ENCODE measurements around the gene PPOX.

PPOX gene

DNA sequence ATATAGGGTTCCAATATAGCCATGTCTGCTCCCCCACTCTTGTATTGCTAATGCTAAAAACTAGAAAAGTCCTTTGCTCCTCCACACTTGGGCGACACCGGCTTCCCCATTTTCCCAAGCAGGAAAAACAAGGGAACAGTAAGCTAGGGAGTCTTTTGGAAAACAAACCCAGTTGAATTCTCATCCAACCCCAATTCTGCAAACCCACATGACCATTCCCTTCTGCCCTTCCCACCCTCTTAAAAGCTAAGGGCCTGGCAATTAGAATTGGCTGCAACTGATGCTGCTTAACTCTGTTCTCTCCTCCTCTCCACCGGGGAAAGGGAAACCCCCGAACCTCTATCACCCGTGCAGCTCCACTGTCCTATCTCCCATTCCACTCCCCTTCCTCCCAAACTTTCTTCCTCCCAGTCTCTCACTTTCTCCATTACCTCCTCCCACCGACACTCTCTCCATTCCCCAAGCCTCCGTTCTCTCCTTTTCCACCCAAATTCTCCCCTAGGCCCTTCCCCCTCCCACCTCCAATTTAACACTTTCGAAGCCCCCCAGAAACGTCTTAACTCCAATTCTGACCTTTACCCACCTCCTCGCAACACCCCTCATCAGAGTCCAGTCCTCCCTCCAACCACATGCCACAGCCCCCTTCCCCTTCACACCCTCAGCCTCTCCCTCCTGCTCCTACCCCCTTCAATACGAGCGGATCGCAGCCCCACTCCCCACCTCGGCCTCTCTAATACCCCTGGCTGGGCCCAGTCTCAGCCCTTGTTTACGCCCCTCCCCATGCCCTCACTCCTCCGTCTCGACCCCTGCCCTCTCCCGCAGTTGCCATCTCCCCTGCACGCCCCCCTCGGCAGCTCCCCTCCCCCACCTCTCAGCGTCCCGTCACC, 34.5 kb upstream of the PPOX start:
- peaks cover 12% of the 10 kb centered on the region for H3K4me1 ChIP-seq (ENCODE audit: control insufficient read depth, insufficient read depth, low read length)
- peak overlapping the region; percentile 89 to 99 for H3K4me3 ChIP-seq (ENCODE audit: low read length in 2 of 2)
- H3K27me3 ChIP-seq (ENCODE audit: control insufficient read depth in 1 of 2, insufficient read depth in 2 of 2, low read length in 2 of 2) = no peaks in the 10 kb centered on the region

DNA sequence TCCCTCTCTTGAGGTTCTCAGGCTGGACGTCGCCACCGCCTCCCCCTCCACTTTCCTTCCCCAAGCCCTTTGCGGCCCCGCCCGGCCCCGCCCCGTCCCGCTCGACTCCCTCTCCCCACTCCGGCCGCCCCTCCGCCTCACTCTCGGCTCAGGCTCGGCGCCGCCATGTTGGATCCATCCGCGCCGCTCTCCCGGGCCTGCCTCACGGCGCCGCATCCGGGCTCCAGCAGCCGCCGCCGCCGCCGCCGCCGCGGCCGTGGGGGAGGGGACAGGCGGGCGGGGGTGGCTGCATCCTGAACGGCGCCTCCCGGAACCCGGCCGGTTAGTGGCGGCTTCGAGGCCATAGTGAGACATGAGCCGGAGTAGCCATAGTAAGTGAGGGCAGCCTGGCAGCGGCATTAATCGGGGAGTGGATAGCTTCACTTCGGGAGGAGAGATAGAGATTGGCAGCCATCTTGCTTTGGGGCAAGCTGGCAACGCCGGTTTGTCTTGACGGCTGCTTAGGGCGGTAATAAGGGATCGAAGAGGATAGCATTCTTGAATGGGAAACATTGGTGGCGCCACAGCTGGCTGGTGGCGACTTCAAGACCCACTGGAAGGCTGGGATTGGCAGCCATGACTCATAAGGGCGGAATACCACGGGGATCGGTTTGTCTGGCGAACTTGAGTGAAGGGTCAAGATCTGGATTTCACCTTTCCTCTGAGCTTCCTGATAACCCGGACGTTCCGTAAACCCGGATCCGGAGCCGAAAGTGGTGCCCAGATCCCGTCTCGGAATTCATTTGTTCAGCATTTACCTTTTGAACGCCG, 33.6 kb upstream of the PPOX start, which contains the start of gene DEDD:
TSS of gene DEDD (minus strand) at position 258 of the 810 bp plus-strand sequence. CDS start 8,205 bp downstream, outside the sequence.
- H3K27me3 ChIP-seq (ENCODE audit: control insufficient read depth in 1 of 2, insufficient read depth in 2 of 2, low read length in 2 of 2) = no peaks in the 10 kb centered on the region
- H3K4me1 ChIP-seq (ENCODE audit: control insufficient read depth, insufficient read depth, low read length) = peaks cover 12% of the 10 kb centered on the region
- peak within 1 kb of the TSS; percentile 93 for H3K27ac ChIP-seq (ENCODE audit: low read length)
- H3K9me3 ChIP-seq (ENCODE audit: control insufficient read depth in 2 of 2, low read length in 2 of 2) = no peaks in the 10 kb centered on the region
- H3K9ac ChIP-seq (ENCODE audit: low read length in 2 of 2) = peak within 1 kb of the TSS; percentile 89 to 98
- peak within 1 kb of the TSS; percentile 89 to 99 for H3K4me3 ChIP-seq (ENCODE audit: low read length in 2 of 2)
- peaks cover 17% of the 10 kb centered on the region in 2 donors for H3K36me3 ChIP-seq (ENCODE audit: control insufficient read depth in 2 of 2, insufficient read depth in 2 of 2, low read length in 2 of 2)

More for the DNA sequence above, 34.5 kb upstream of the PPOX start:
- Histone ChIP-seq H3K9ac (ENCODE audit: low read length in 2 of 2) (peak overlapping the region; percentile 89 to 98), H3K27ac (ENCODE audit: low read length) (peak overlapping the region; percentile 93), H3K9me3 (ENCODE audit: control insufficient read depth in 2 of 2, low read length in 2 of 2) (no peaks in the 10 kb centered on the region), H3K36me3 (ENCODE audit: control insufficient read depth in 2 of 2, insufficient read depth in 2 of 2, low read length in 2 of 2) (peaks cover 20% of the 10 kb centered on the region in 2 donors)

DNA sequence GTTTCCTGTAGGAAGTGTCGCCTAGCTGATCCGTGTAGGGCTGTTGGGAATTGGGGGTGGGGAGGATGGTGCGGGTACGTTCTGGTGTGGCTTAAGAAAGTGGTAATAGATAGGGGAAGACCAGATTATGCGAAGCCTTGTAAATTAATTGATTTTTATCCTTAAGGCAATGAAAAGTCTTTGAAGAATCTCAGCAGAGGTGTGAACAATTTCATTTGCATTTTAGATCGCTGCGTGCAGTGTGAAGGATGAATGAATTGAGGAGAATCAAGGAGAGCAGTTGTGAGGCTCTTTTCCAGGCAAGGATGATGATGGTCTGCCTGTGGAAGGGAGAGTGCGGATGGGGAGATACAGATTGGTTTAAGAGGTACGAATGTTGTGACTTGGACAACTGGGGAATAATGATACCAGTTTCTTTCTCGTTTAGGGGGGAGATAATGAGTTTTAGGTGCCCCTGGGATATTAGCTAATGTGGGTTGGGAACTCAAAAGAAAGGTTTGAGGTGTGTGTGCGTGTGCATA, 32.9 kb upstream of the PPOX start:
- Histone ChIP-seq H3K27me3 (ENCODE audit: control insufficient read depth in 1 of 2, insufficient read depth in 2 of 2, low read length in 2 of 2) (no peaks in the 10 kb centered on the region), H3K9ac (ENCODE audit: low read length in 2 of 2) (peak overlapping the region; percentile 89 to 98), H3K27ac (ENCODE audit: low read length) (peak overlapping the region; percentile 93), H3K36me3 (ENCODE audit: control insufficient read depth in 2 of 2, insufficient read depth in 2 of 2, low read length in 2 of 2) (peaks cover 10 to 11% of the 10 kb centered on the region in 2 donors), H3K9me3 (ENCODE audit: control insufficient read depth in 2 of 2, low read length in 2 of 2) (no peaks in the 10 kb centered on the region), H3K4me1 (ENCODE audit: control insufficient read depth, insufficient read depth, low read length) (peaks cover 14% of the 10 kb centered on the region), H3K4me3 (ENCODE audit: low read length in 2 of 2) (peak overlapping the region; percentile 88 to 99)

DNA sequence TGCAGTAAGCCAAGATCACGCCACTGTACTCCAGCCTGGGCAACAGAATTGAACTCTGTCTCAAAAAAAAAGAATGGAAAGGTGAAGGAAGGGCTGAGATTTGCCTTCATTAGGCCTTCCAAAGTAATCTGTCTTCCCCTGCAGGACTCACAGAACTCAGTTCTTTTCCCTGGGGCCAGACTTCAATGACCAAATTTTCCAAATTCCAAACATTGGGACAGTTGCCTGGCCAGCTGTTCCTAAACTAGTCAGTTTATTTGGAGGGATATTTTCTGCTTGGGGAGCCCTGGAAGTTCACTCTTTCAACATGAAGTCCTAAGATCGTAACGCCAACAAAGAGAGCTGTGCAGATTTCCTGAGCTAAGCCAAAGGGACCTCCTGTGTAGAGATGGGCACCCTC, 28.3 kb upstream of the PPOX start:
- Histone ChIP-seq H3K27ac (ENCODE audit: low read length) (no peak overlapping the region), H3K4me1 (ENCODE audit: control insufficient read depth, insufficient read depth, low read length) (peaks cover 11% of the 10 kb centered on the region), H3K9ac (ENCODE audit: low read length in 2 of 2) (no peak overlapping the region), H3K27me3 (ENCODE audit: control insufficient read depth in 1 of 2, insufficient read depth in 2 of 2, low read length in 2 of 2) (no peaks in the 10 kb centered on the region), H3K36me3 (ENCODE audit: control insufficient read depth in 2 of 2, insufficient read depth in 2 of 2, low read length in 2 of 2) (no peaks in the 10 kb centered on the region), H3K9me3 (ENCODE audit: control insufficient read depth in 2 of 2, low read length in 2 of 2) (no peaks in the 10 kb centered on the region), H3K4me3 (ENCODE audit: low read length in 2 of 2) (no peak overlapping the region)

DNA sequence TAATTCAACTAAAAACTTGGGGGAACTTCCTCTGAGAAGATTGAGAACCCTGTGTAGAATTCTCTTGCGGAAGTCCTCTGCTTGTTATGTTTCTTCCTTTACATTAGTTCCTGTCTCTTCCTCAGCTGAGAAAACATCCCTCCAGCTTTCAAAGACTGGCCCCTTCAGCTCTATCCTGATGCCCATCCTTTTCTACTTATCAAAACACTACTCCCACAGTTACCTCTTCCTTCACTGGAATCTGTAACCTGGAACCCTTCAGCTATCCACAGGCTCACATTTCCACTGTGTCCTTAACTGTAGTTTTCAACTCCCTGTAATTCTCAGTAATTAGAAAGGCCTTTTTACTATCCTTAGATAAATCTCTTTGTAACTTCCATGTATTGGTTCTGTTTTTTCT, 27.8 kb upstream of the PPOX start:
- Histone ChIP-seq H3K4me3 (ENCODE audit: low read length in 2 of 2) (no peak overlapping the region), H3K9me3 (ENCODE audit: control insufficient read depth in 2 of 2, low read length in 2 of 2) (no peaks in the 10 kb centered on the region), H3K27me3 (ENCODE audit: control insufficient read depth in 1 of 2, insufficient read depth in 2 of 2, low read length in 2 of 2) (no peaks in the 10 kb centered on the region), H3K9ac (ENCODE audit: low read length in 2 of 2) (no peak overlapping the region), H3K4me1 (ENCODE audit: control insufficient read depth, insufficient read depth, low read length) (peaks cover 9% of the 10 kb centered on the region), H3K27ac (ENCODE audit: low read length) (no peak overlapping the region), H3K36me3 (ENCODE audit: control insufficient read depth in 2 of 2, insufficient read depth in 2 of 2, low read length in 2 of 2) (no peaks in the 10 kb centered on the region)

DNA sequence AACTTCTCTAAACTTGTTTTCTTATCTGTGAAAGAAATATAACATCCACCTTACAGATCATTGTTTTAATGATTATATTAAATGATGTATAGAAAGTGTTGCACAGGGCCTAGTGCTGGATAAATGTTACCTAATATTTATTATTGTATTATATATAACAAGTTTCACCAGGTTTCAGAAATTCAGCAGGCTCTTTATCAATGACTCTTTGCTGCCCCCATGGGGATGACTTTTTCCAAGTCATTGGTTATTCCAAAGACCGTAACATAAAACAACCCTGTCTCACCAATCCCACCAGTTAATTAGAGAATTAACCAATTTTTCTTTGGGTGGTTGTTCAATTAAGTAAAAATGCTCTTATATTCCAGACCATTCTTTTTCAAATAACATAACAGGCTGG, 26.5 kb upstream of the PPOX start:
- H3K4me1 ChIP-seq (ENCODE audit: control insufficient read depth, insufficient read depth, low read length) = peaks cover 3% of the 10 kb centered on the region

DNA sequence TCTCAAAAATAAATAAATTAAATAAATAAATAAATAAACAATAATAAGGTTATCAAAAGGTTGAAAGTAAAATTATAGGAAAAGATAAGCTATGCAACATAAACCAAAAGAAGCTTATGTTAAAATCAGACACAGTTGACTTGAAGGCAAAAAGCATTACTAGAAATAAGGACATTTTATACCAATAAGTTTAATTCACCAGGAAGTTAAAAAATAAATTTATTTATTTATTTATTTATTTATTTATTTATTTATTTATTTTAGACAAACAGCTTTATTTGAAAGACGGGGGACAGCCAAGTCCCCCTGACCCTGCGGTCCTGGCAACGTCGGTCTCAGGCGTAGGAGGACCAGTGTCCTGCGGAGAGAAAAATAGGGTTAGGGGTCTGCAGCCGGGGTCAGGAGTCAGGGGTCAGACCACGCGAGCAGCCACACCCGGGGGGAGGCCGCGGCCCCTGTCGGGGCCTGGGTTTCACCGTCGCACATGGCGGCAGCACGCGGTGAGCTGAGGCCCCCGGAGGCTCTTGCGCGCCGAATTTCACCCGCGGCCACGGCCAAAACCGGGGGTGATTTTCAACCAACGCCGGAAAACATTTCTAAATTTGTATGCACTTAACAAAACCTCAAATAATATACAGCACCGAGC, 25.3 kb upstream of the PPOX start:
- Histone ChIP-seq H3K4me3 (ENCODE audit: low read length in 2 of 2) (no peak overlapping the region), H3K36me3 (ENCODE audit: control insufficient read depth in 2 of 2, insufficient read depth in 2 of 2, low read length in 2 of 2) (no peaks in the 10 kb centered on the region), H3K27me3 (ENCODE audit: control insufficient read depth in 1 of 2, insufficient read depth in 2 of 2, low read length in 2 of 2) (no peaks in the 10 kb centered on the region), H3K4me1 (ENCODE audit: control insufficient read depth, insufficient read depth, low read length) (peaks cover 3% of the 10 kb centered on the region), H3K9me3 (ENCODE audit: control insufficient read depth in 2 of 2, low read length in 2 of 2) (no peaks in the 10 kb centered on the region), H3K9ac (ENCODE audit: low read length in 2 of 2) (no peak overlapping the region), H3K27ac (ENCODE audit: low read length) (no peak overlapping the region)

More for the DNA sequence above, 26.5 kb upstream of the PPOX start:
- H3K9me3 ChIP-seq (ENCODE audit: control insufficient read depth in 2 of 2, low read length in 2 of 2) = no peaks in the 10 kb centered on the region
- no peak overlapping the region for H3K9ac ChIP-seq (ENCODE audit: low read length in 2 of 2)
- H3K27me3 ChIP-seq (ENCODE audit: control insufficient read depth in 1 of 2, insufficient read depth in 2 of 2, low read length in 2 of 2) = no peaks in the 10 kb centered on the region
- H3K36me3 ChIP-seq (ENCODE audit: control insufficient read depth in 2 of 2, insufficient read depth in 2 of 2, low read length in 2 of 2) = no peaks in the 10 kb centered on the region
- no peak overlapping the region for H3K4me3 ChIP-seq (ENCODE audit: low read length in 2 of 2)
- no peak overlapping the region for H3K27ac ChIP-seq (ENCODE audit: low read length)

DNA sequence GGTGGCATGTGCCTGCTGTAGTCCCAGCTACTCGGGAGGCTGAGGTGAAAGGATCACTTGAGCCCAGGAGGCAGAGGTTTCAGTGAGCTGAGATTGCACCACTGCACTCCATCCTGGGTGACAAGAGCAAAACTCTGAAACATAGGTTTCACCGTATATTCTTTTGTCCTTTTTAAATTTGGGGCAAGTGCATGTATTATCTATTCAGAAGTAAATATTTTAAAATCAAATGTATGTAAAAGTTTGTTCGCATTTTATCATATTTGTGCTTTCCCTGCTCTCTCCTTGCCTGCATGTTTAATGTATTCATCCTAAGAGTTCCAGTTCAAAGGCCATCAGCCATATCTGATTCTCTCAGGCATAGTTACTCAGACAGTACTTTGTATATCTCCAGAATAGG, 20.4 kb upstream of the PPOX start:
- Histone ChIP-seq H3K9ac (ENCODE audit: low read length in 2 of 2) (no peak overlapping the region), H3K4me3 (ENCODE audit: low read length in 2 of 2) (no peak overlapping the region)

DNA sequence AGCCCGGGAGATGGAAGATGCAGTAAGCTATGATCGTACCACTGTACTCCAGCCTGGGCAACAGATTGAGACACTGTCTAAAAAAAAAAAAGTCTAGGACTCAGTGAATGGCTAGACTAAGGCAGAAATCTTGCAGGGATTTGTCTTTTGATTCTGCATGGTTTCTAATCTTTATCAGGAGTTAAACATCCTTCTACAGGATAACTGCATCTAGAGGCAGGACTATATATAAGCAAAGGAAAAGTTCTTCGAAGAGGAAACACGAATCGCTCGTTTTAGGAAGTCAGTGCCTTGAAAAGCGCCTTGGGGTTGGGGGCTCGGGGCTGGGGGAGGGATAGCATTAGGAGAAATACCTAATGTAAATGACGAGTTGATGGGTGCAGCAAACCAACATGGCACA, 13.1 kb upstream of the PPOX start:
- Histone ChIP-seq H3K4me3 (ENCODE audit: low read length in 2 of 2) (peak overlapping the region; percentile 56 to 100), H3K9me3 (ENCODE audit: control insufficient read depth in 2 of 2, low read length in 2 of 2) (no peaks in the 10 kb centered on the region), H3K9ac (ENCODE audit: low read length in 2 of 2) (peak overlapping the region in 1 of 2 donors; percentile 97), H3K27me3 (ENCODE audit: control insufficient read depth in 1 of 2, insufficient read depth in 2 of 2, low read length in 2 of 2) (no peaks in the 10 kb centered on the region), H3K36me3 (ENCODE audit: control insufficient read depth in 2 of 2, insufficient read depth in 2 of 2, low read length in 2 of 2) (peaks cover 9 to 10% of the 10 kb centered on the region in 2 donors), H3K4me1 (ENCODE audit: control insufficient read depth, insufficient read depth, low read length) (peaks cover 3% of the 10 kb centered on the region), H3K27ac (ENCODE audit: low read length) (peak overlapping the region; percentile 95)

More for the DNA sequence above, 20.4 kb upstream of the PPOX start:
- Histone ChIP-seq H3K27me3 (ENCODE audit: control insufficient read depth in 1 of 2, insufficient read depth in 2 of 2, low read length in 2 of 2) (no peaks in the 10 kb centered on the region), H3K27ac (ENCODE audit: low read length) (no peak overlapping the region), H3K4me1 (ENCODE audit: control insufficient read depth, insufficient read depth, low read length) (no peaks in the 10 kb centered on the region), H3K36me3 (ENCODE audit: control insufficient read depth in 2 of 2, insufficient read depth in 2 of 2, low read length in 2 of 2) (no peaks in the 10 kb centered on the region), H3K9me3 (ENCODE audit: control insufficient read depth in 2 of 2, low read length in 2 of 2) (no peaks in the 10 kb centered on the region)

DNA sequence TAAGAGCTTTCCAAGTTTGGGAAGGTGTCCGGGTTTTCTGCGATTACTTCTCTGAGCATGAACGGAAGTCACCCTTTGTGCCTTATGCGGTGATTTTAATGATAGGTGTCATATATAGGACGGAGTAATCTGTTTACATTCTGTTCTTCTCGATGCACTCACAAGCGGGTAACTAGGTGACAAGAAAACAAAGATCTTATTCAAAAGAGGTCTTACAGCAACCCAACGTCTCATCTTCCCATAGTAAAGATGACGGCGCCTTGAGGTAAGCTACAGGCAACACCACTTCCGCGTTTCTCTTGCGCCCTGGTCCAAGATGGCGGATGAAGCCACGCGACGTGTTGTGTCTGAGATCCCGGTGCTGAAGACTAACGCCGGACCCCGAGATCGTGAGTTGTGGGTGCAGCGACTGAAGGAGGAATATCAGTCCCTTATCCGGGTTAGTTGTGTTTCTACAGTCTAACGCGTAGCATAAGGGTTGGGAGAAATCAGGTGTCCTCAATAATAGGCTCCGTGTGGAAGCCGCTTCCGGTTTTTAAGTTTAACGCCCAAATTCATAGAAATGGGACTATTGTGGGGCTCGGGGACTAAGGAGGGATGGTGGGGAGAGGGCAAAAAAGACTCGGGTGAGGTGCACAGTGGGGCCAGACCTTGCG, 12.4 kb upstream of the PPOX start, which contains the start of gene UFC1:
TSS of gene UFC1 (plus strand) at position 297 of the 656 bp plus-strand sequence. CDS start at position 317, 20 bp downstream.
- H3K9me3 ChIP-seq (ENCODE audit: control insufficient read depth in 2 of 2, low read length in 2 of 2) = no peaks in the 10 kb centered on the region
- H3K27ac ChIP-seq (ENCODE audit: low read length) = peak within 1 kb of the TSS; percentile 95
- H3K36me3 ChIP-seq (ENCODE audit: control insufficient read depth in 2 of 2, insufficient read depth in 2 of 2, low read length in 2 of 2) = peaks cover 9 to 13% of the 10 kb centered on the region in 2 donors

More for the DNA sequence above, 12.4 kb upstream of the PPOX start, which contains the start of gene UFC1:
- peak within 1 kb of the TSS; percentile 97 to 100 for H3K9ac ChIP-seq (ENCODE audit: low read length in 2 of 2)
- H3K4me1 ChIP-seq (ENCODE audit: control insufficient read depth, insufficient read depth, low read length) = peaks cover 9% of the 10 kb centered on the region
- no peaks in the 10 kb centered on the region for H3K27me3 ChIP-seq (ENCODE audit: control insufficient read depth in 1 of 2, insufficient read depth in 2 of 2, low read length in 2 of 2)
- peak within 1 kb of the TSS; percentile 93 to 100 for H3K4me3 ChIP-seq (ENCODE audit: low read length in 2 of 2)
